ENCODE measurements around the gene TEC. TPM values are rescaled to one million over a fixed set of nuclear protein-coding genes. Genes with fewer than 3 reads are reported as not detected.
A peak's percentile ranks its signal among the peaks of the same experiment; 100 is the strongest.
"Not testable (repeated sequence)": the region's sequence is repeated elsewhere in the genome, so short reads cannot be mapped to it uniquely, and the experiment has no call there.

Gene TEC
- polyA plus RNA-seq (2012; ENCODE audit: insufficient read depth, insufficient read length), result 1.0 TPM

DNA sequence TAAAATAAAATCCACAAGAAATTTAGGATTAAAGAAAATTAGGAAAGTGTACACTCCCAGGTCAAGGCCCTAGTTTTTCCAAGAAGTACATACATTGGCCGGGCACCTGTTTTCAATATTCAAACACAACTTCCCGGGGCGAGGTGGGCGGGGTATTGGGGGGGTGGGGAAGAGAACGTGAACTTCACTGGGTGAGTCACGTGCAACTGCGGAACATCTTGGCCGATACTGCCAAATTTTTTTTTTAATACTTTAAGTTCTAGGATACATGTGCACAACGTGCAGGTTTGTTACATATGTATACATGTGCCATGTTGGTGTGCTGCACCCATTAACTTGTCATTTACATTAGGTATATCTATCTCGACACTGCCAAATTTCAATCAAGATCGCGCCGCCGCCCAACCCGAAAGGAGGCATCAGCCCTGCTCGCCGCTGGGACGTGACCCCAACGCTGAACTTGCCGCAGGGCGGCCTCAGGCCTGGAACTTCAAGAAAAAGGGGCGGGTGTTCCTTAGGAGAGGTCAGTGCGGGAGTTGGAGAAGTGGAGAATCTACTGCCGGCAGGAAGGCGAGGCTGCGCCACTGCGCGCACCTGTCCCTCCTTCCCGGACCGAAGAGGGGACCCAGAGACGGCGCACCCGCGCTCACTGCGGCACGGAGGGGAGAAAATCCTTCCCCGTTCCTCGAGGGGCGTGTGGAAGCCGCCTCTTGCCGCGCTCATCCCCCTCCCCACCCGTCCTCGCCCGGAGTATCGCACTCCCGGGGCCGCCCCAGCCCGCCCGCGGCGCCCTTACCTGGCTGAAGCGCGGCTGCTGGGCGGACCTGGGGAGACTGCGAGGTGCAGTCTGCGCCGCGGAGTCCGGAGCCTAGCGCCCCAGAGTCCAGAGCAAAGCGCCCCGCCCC is at the start of gene TEC:
Gene TEC (minus strand): TSS at position 883 of the 905 bp plus-strand sequence. CDS start 41,224 bp downstream, outside the sequence.
- peak within 1 kb of the TSS; percentile 60 for H3K4me3 ChIP-seq (ENCODE audit: low read length)
- DNase-seq (ENCODE audit: low read depth, low spot score), result no peak

- DNase-seq (ENCODE audit: low read depth, low spot score), result peak; percentile 46
- no peak overlapping the region for H3K4me3 ChIP-seq (ENCODE audit: low read length)
Measured at GRCh38 chr4:48315728-48316630, 46.3 kb upstream of the TEC start.

DNA sequence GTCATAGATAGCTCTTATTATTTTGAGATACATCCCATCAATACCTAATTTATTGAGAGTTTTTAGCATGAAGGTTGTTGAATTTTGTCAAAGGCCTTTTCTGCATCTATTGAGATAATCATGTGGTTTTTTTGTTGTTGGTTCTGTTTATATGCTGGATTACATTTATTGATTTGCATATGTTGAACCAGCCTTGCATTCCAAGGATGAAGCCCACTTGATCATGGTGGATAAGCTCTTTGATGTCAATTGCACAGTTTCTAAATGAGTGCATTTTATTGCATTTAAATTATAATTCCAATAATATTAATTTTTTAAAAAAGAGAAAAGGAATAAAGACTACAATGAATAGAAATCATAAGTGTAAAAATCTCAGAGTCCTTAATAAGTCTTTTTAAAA is 45.1 kb upstream of the TEC start:
- not testable (repeated sequence) for DNase-seq (ENCODE audit: low read depth, low spot score)

DNA sequence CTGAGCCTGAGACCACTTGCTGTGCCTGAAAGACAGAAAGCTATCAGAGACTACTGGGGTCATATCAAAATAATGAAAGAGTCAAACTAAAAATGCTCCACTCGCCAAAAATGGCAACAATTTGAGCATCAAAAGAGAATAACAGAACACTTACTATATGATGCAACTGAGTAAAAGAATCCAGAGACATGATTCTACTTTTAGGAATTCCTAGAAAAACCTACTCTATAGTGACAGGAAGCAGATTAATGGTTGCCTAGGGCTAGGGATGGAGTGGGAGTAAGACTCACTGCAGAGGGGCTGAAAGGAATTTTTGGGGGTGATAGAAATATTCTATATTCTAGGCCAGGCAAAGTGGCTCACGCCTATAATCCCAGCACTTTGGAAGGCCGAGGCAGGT is 42.3 kb upstream of the TEC start:
- H3K4me3 ChIP-seq (ENCODE audit: low read length), result no peak overlapping the region
- DNase-seq (ENCODE audit: low read depth, low spot score), result no peak

More for the DNA sequence above, 45.1 kb upstream of the TEC start:
- H3K4me3 ChIP-seq (ENCODE audit: low read length), result not testable (repeated sequence)

DNA sequence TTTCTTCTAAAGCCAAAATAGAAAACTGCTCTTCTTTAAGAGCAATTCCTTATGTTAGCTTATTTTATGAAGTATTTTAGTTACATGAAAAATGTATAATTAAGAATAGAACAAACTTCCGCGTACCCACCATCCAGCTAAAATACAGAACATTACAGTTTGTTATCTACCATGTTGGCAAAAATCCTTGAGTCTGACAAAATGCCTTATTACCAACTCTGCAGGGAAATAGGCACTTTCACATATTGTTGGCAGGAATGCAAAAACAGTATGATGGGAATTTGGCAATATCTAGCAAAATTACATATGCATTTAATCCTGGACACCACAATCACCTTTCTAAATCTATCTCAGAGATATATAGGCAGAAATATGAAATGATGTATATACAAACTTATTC is 39.3 kb upstream of the TEC start:
- H3K4me3 ChIP-seq (ENCODE audit: low read length), result no peak overlapping the region
- no peak for DNase-seq (ENCODE audit: low read depth, low spot score)

DNA sequence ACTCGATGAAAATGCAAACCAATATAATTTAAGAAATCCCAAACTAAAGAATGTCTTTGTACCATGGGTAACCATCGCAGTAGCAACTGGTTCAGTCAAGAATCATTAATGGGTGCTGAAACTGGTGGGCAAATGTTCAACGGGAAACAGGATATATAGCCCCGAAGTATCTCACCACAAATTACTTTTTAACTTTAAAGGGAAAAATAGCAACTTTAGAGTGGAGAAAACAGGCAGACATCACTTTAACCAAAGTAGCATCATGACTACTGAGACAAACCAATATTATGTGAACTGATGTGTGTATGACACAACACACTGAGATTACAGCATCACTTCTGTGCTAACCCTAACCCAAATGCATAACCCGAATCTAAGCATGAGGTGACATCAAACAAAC is 37.9 kb upstream of the TEC start:
- no peak overlapping the region for H3K4me3 ChIP-seq (ENCODE audit: low read length)
- no peak for DNase-seq (ENCODE audit: low read depth, low spot score)

DNA sequence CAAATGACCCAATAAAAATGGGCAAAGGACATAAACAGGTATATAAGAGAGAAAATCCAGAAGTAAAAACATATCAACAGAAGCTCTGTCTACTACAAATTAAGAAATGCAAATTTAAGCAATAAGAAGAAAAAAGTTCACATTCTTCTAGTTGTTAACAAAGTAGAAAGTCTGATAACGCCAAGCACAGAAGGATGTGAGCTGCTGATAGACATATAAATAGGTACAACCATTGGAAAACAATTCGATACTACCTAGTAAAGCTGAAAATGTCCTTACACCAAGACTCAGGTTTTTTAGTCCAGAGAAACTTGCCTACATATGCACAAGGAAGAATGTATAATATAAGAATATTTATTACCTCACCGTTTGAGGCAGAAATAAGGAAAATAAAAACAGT is 35.9 kb upstream of the TEC start:
- no peak overlapping the region for H3K4me3 ChIP-seq (ENCODE audit: low read length)

GRCh38 chr4:48300004-48300403 is 30.4 kb upstream of the TEC start:
- no peak overlapping the region for H3K4me3 ChIP-seq (ENCODE audit: low read length)
- DNase-seq (ENCODE audit: low read depth, low spot score), result no peak

More for the DNA sequence above, 35.9 kb upstream of the TEC start:
- no peak for DNase-seq (ENCODE audit: low read depth, low spot score)

- H3K4me3 ChIP-seq (ENCODE audit: low read length), result no peak overlapping the region
- no peak for DNase-seq (ENCODE audit: low read depth, low spot score)
Measured at GRCh38 chr4:48299560-48299959, 29.9 kb upstream of the TEC start.

DNA sequence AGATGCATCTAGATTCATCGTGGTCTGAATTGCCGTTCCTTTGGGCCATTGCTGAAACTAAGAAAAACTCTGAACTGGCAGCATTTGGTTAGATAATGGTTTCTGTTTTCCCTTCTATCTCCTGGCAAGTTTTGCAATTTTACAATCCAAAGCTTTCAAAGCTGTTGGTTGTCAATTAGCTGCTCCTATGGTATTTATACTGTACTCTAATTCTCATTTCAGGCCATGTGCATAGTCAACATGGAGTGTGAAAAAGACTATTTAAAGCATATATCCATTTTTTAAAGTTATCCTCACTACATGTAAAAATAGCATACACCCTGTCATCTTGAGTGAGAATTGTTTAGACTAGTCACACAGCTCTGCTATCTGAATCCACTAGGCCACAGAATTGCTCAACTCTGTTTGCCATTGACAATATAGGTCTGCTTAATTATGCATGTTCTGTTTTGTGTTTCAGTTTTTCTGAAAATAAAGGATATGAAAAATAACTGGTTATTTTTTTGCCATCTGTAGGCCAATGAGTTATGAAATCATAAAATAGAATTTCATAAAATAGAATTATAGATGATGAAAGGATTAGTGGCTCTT is 27.7 kb upstream of the TEC start:
- no peak overlapping the region for H3K4me3 ChIP-seq (ENCODE audit: low read length)
- no peak for DNase-seq (ENCODE audit: low read depth, low spot score)

GRCh38 chr4:48296365-48296764 is 26.7 kb upstream of the TEC start:
- no peak overlapping the region for H3K4me3 ChIP-seq (ENCODE audit: low read length)
- no peak for DNase-seq (ENCODE audit: low read depth, low spot score)

GRCh38 chr4:48295116-48295515 is 25.5 kb upstream of the TEC start:
- DNase-seq (ENCODE audit: low read depth, low spot score), result no peak
- H3K4me3 ChIP-seq (ENCODE audit: low read length), result no peak overlapping the region

- DNase-seq (ENCODE audit: low read depth, low spot score); H3K4me3 ChIP-seq (ENCODE audit: low read length): not testable (repeated sequence)
Measured at GRCh38 chr4:48292218-48292790, 22.7 kb upstream of the TEC start.

- no peak for DNase-seq (ENCODE audit: low read depth, low spot score)
Measured at GRCh38 chr4:48290146-48290772, 20.6 kb upstream of the TEC start.

DNA sequence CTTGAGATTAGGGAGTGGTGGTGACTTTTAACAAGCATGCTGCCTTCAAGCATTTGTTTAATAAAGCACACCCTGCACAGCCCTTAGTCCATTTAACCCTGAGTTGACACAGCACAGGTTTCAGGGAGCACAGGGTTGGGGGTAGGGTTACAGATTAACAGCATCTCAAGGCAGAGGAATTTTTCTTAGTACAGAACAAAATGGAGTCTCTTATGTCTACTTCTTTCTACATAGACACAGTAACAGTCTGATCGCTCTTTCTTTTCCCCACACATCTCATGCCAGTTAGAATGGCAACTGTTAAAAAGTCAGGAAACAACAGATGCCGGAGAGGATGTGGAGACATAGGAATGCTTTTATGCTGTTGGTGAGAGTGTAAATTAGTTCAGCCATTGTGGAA is 16.4 kb upstream of the TEC start:
- H3K4me3 ChIP-seq (ENCODE audit: low read length); DNase-seq (ENCODE audit: low read depth, low spot score): not testable (repeated sequence)

More at GRCh38 chr4:48290146-48290772, 20.6 kb upstream of the TEC start:
- H3K4me3 ChIP-seq (ENCODE audit: low read length), result no peak overlapping the region

DNA sequence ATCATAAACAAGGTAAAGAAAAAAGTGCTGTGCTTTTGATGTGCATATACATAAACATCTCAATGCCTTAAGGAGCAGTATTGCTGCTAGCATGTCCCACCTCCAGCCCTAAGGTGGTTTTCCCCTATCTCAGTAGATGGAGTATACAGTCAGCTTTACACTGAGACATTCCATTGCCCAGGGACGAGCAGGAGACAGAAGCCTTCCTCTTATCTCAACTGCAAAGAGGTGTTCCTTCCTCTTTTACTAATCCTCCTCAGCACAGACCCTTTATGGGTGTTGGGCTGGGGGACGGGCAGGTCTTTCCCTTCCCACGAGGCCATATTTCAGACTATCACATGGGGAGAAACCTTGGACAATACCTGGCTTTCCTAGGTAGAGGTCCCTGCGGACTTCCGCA is 16.0 kb upstream of the TEC start:
- not testable (repeated sequence) for DNase-seq (ENCODE audit: low read depth, low spot score); H3K4me3 ChIP-seq (ENCODE audit: low read length)

DNA sequence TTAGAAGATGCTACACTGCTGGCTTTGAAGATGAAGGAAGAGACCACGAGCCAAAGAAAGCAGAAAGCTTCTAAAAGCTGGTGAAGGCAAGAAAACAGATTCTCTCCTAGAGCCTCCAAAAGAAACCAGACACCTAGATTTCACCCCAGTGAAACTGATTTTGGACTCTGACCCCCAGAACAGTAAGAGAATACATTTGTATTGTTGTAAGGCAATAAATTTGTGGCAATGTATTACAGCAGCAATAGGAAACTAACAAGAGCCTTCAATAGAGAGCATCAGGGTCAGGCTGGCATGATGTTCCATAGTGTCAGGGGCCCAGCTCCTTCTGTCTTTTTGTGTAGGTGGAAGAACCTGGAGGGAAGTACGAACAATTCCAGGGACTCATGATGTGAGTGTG is 6.0 kb upstream of the TEC start:
- no peak overlapping the region for H3K4me3 ChIP-seq (ENCODE audit: low read length)
- no peak for DNase-seq (ENCODE audit: low read depth, low spot score)

DNA sequence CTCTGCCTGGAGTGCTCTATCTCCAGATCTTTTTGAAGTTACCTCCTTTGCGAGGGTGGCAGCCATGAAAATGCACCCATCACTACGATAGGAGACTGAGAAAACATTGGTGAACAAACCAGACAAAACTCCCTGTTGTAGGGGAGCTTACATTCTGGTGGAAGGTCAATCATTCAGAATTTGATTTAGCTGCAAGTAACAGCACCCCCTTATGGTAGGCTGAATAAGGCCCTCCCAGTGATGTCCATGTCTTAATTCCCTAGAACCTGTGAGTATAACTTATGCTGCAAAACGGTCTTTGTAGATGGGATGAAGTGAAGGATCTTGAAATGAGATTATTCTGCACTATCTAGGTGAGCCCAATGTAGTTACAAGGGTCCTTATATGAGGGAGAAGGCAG is 5.6 kb upstream of the TEC start:
- no peak for DNase-seq (ENCODE audit: low read depth, low spot score)
- no peak overlapping the region for H3K4me3 ChIP-seq (ENCODE audit: low read length)

- no peak for DNase-seq (ENCODE audit: low read depth, low spot score)
- H3K4me3 ChIP-seq (ENCODE audit: low read length), result no peak overlapping the region
Measured at GRCh38 chr4:48271626-48272025, 2.0 kb upstream of the TEC start.
